ENCODE results near the gene SLC25A47. TPM values are rescaled to one million over a fixed set of nuclear protein-coding genes. Genes with fewer than 3 reads are reported as not detected.
A peak's percentile ranks its signal among the peaks of the same experiment; 100 is the strongest.
"Not testable (repeated sequence)": the region's sequence is repeated elsewhere in the genome, so short reads cannot be mapped to it uniquely, and the experiment has no call there.

The SLC25A47 gene
- total RNA-seq (2014; rRNA removed; shearing (Covaris generic)), result 0.29 TPM in 1 of 2 replicates, not detected in the other
- not detected in 2 replicates for polyA plus RNA-seq (2015; cell fraction: cytosol; rRNA removed)
- polyA plus RNA-seq (2015; cell fraction: nucleus; rRNA removed), result not detected in 2 replicates

DNA sequence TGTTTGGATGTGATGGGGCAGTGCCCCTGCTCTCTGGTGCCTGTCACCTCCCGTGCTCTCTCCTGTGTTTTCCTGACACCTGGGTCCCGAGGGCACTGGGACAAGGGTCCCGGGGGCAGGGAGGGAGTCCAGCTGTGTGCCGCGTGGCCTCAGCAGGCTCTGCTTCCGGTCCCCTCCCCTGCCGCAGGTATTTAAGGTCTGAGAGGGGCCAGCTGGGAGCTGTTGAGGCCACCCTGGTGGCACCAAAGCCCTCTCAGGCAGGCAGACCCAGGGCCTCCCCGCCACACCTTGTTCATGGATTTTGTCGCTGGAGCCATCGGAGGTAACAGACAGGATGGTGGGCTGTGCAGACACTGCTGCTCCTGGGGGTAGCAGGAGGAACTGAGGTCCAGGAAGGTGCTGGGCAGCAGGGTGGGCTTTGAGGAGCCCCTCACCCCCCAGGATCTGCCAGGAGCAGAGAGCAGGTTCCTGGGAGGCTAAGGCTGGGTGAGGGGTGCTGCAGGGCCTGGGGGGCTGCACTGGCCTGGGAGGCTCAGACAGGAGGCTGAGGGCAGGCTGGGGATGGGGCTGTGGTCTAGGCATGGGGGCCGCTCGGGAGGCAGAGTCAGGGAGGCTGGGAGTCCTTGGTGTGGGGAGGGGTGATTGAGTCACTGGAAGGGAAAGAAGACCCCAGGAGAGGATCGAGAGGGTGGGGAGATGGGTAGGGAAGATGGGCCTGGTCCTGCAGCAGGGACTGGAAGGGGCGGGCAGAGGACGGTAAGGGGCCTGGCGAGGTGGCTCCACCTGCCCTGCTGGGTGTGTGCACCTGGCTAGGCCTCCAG, at the start of gene SLC25A47:
Gene SLC25A47 (plus strand): TSS at position 219 of the 821 bp plus-strand sequence. CDS start 76 bp downstream, at position 295.
- in situ Hi-C loops (cut with HindIII; ENCODE audit: low pct_unique_long_range_greater_than_20kb, low sequenced_read_pairs), result no loop called here
- DNase-seq (ENCODE audit: low read depth, low spot score), result no peak

DNA sequence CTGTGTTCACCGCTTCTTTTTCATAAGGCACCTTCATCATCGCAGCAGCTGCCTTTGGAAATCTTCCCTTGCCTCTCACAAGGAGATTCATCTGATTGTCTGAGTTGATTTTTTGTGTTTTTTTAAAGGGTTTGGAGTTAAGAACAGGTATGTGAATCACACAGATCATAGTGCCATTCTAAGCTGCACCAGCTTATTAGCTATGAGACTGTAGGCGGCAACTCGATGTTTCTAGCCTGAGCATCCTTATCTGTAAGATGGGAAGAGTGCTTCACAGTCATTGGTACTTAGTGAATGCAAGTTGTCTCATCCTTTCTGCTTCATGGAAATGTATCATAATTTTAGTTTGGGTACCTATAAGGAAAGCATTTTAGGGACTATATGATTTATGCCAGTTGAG, 48.9 kb upstream of the SLC25A47 start:
- in situ Hi-C loops (cut with HindIII; ENCODE audit: low pct_unique_long_range_greater_than_20kb, low sequenced_read_pairs), result no loop called here
- no peak for DNase-seq (ENCODE audit: low read depth, low spot score)

GRCh38 chr14:100275214-100275613, 47.9 kb upstream of the SLC25A47 start:
- DNase-seq (ENCODE audit: low read depth, low spot score), result no peak
- in situ Hi-C loops (cut with HindIII; ENCODE audit: low pct_unique_long_range_greater_than_20kb, low sequenced_read_pairs), result no loop called here

DNA sequence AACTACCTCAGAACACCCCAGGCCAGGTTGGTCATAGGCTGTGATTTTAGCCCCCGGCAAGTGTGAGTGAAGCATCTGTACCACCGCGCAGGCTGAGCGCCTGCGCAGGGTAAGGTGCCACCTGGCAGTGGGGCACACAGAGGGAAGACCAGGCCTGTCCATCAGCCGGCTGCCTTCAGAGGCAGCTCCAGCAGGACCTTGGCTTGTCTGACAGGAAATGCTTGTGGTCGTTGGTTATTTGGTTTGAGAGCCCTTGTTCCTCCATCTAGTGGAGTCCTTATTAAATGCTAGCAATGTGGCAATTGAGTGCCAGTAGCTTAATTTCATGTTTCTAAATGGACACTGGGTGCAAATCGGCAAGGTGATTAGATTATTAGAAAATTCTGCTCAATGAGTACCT, 44.4 kb upstream of the SLC25A47 start:
- in situ Hi-C loops (cut with HindIII; ENCODE audit: low pct_unique_long_range_greater_than_20kb, low sequenced_read_pairs), result no loop called here
- peak; percentile 72 for DNase-seq (ENCODE audit: low read depth, low spot score)

DNA sequence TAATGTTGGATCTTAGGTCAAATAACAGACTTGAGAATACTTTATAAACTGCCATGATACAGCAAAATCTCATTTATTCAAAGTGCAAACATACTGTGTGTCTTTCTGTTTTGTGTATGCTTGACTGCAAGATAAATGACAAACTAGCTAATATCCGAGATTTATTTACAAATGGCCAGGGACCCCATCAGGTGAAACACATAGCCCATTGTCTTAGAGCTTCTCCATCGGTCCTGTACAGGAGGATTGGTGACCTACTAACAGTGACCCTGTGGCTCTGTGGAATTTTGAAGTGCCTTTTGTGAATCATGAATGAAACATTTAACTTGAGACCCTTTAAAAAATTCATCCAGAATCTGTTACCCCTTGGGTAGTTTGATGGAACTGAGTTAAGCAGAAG, 44.0 kb upstream of the SLC25A47 start:
- in situ Hi-C loops (cut with HindIII; ENCODE audit: low pct_unique_long_range_greater_than_20kb, low sequenced_read_pairs), result no loop called here
- no peak for DNase-seq (ENCODE audit: low read depth, low spot score)

DNA sequence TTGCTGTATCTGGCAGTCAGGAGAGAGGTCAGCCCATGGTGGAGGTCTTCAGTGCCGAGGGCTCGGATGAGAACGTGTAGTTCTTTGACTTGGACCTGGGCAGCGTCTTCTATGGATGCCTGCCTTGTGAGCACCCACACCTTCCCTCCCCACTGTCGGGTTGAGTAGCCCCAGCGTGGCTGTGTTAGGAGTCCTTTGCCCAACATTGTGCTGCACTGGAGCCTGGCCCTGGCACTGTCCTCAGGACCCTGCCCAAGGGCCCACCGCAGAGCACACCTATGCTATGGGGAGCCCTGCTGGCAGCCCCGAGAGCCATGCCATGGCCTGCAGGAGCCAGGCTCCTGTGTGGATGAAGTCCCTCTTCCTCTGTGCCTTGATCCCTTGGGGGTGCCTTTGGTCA, 43.6 kb upstream of the SLC25A47 start:
- in situ Hi-C loops (cut with HindIII; ENCODE audit: low pct_unique_long_range_greater_than_20kb, low sequenced_read_pairs), result no loop called here

GRCh38 chr14:100281286-100282082, 41.7 kb upstream of the SLC25A47 start:
- in situ Hi-C loops (cut with HindIII; ENCODE audit: low pct_unique_long_range_greater_than_20kb, low sequenced_read_pairs), result no loop called here
- no peak for DNase-seq (ENCODE audit: low read depth, low spot score)

More for the DNA sequence above, 43.6 kb upstream of the SLC25A47 start:
- DNase-seq (ENCODE audit: low read depth, low spot score), result no peak

DNA sequence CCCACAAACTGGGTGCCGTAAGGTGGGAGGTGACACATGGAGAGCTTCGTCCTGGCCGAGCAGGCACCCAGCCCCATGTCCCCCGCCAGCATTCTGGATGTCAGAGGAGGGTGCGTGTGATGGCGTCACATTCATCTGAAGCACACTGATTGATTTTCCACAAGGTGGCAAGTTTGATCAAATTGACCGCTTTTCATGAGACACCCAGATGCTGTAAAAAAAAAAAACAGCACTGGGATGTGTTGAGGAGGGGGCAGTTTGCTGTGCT, 41.1 kb upstream of the SLC25A47 start:
- in situ Hi-C loops (cut with HindIII; ENCODE audit: low pct_unique_long_range_greater_than_20kb, low sequenced_read_pairs), result no loop called here
- no peak for DNase-seq (ENCODE audit: low read depth, low spot score)

GRCh38 chr14:100282766-100283419, 40.2 kb upstream of the SLC25A47 start:
- DNase-seq (ENCODE audit: low read depth, low spot score), result peak; percentile 47
- in situ Hi-C loops (cut with HindIII; ENCODE audit: low pct_unique_long_range_greater_than_20kb, low sequenced_read_pairs), result no loop called here

- in situ Hi-C loops (cut with HindIII; ENCODE audit: low pct_unique_long_range_greater_than_20kb, low sequenced_read_pairs); DNase-seq (ENCODE audit: low read depth, low spot score): not testable (repeated sequence)
These were observed 39.7 kb upstream of the SLC25A47 start for GRCh38 chr14:100283436-100283835.

DNA sequence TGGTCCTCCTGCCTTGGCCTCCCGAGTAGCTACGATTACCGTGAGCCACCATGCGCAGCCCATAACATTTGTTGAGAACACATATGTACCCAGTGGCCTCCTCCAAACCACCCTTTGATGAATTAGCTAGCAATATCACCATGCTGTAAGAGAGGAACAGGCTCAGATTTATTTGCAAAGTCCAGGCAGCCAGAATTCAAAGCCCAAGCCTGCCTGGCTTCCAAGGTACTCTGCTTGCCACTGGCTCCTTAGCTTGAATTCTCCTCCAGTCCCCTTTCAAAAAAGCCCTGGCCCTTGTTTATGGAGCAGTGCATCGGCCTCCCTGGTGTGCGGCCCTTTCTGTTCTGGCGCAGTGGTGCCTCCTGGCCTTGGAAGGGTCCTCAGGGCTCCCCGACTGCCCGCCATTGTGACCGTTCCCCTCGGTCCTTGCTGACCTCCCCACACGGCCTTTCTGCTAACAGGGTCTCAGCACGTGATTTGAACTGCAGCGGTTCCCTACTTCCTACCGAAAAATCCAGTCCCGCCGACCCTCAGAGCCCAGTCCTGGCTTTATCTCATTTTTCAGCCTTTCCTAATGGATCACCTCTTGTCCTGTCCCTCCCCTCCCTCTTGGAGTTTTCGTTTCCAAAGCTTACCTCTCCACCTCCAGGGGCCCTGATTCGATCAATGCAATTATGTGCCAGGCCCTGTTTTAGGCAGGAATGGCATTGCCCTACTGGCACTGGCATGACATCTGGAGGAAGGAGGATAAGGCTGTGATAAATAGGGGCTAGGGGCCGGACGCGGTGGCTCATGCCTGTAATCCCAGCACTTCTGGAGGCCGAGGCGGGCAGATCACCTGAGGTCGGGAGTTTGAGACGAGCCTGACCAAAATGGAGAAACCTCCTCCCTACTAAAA, 38.9 kb upstream of the SLC25A47 start:
- in situ Hi-C loops (cut with HindIII; ENCODE audit: low pct_unique_long_range_greater_than_20kb, low sequenced_read_pairs), result no loop called here

DNA sequence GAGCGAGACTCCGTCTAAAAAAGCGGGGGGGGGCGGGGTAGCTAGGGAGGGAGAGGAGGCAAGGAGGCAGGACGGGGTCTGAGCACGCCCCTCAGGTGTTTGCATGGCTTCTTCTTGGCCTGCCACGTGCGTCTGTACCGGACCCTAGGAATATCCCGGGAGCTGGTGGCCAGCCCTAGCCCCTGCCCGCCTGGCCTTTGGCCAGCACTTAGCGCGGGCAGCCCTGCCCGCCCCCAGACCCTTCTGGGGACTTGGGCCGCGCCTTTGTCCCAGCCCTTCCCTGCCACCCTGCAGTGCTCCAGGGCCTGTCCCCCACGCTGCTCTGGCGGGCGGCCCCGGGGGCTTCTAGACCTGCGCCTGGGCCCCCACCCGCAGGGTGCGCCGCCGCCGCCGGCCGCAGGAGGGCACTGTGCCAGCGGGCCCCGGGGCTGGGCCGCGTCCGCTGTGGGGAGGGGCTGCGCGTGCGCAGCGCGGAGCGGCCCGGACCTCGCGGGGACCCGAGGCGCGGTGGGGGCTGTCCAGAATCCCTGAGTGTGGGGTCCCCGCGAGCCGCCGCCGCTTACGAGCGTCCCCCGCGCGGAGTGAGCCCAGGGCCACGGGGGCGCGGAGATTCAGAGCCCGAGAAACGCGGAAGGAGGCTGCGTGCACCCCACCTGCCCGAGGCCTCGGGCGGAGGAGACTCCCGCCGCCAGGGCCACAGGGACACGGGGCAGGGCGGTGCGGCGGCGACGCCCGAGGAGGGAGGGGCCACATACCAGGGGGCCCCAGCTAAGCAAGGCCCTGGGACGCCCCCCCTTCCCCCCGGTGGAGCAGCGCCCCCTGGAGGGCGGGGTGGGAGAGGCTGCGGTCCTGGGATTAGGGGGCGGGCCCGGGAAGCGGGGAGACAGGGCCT, 37.9 kb upstream of the SLC25A47 start:
- DNase-seq (ENCODE audit: low read depth, low spot score), result peak; percentile 52

More for the DNA sequence above, 38.9 kb upstream of the SLC25A47 start:
- no peak for DNase-seq (ENCODE audit: low read depth, low spot score)

DNA sequence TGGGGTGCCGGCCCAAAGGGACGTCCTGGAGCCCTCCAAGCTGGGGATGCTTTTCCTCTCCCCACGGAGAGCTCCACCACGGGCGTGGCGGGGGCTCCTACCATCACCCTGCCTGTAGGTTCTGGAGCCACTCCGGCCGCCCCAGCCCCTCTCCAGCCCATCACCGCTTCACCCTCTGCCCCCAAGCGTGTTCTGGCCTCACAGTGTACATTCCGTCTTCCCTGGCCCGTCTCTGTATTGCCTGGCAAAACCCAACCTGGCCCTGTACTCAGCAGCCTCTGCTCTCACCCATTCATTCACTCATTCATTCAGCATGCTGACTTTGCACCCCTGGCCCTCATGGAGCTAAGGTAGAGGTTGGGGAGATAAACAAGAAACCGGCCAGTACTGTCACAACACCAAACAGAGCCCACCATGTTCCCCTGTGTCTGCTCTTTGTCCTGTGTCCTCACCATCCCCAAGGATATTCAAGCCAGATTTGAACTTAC, 37.2 kb upstream of the SLC25A47 start:
- DNase-seq (ENCODE audit: low read depth, low spot score), result no peak
- in situ Hi-C loops (cut with HindIII; ENCODE audit: low pct_unique_long_range_greater_than_20kb, low sequenced_read_pairs), result no loop called here

More for the DNA sequence above, 37.9 kb upstream of the SLC25A47 start:
- in situ Hi-C loops (cut with HindIII; ENCODE audit: low pct_unique_long_range_greater_than_20kb, low sequenced_read_pairs), result no loop called here

DNA sequence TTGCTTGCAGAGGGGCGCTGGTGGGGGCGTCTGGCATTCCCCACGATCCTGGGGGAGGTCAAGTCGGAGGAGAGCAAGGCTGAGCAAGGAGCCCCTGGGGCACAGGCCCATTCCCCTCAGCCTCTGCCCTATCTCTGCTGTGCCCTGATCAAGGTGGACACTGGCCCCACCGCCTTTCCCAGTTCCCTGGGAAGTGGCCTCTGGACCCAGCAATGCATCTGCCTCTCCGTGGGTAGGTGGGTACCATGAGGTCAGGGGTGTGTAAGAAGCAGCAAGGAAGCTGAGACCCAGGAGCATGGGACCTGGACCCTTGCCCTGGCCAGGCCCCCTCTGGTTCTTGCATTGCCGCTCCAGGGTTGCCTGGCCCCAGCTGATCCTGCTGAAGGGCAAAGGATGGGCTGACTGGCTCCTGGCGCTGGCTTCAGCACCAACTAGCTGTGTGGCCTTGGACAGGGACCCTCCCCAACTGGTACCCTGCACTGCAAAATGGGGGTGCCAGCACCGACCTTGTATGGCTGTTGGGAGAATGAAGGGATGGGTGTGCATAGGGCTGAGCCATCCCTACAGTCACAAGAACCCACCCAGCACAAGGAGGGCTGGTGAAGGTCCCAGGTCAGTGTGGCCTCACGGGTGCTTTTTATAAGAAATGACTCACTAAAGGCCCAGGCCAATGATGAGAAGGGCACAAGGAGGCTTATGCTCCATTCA, 36.5 kb upstream of the SLC25A47 start:
- in situ Hi-C loops (cut with HindIII; ENCODE audit: low pct_unique_long_range_greater_than_20kb, low sequenced_read_pairs), result no loop called here
- no peak for DNase-seq (ENCODE audit: low read depth, low spot score)

DNA sequence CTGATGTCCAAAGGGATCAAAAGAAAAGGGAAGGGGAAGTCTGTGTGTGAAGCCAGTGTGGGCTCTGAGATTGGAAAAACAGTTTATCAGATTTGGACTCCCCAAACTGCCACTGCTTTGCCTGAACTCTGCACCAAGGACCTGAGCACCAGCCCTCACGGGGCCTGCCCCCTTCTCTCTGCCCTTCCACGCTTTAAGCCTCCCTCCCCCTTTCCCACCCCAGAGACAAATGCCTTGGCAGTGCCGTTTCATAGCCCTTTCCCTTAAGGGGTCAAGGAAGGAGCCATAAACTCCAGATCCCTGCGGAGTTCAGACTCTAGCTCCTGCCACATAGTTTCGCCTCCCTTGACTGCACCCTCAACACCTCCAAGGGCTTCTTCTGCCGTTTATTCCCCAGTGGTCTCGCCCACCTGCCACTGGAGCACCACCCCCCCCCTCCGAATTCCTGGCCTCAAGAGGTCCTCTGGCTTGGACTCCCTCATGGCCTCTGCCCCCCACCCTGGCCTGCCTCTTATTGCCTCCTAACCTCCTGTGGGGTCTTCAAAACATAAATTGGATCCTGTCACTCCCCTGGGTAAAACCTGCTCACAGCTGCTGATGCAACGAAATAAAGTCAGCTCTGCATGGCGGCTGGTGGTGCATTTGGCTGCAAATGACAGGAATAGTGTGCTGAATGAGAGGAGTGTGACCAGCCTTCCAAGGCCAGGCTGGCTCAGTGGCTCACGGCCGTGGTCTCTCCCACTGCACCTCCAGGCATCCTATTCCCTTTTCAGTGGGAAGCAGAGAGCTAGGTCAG, 35.7 kb upstream of the SLC25A47 start:
- no peak for DNase-seq (ENCODE audit: low read depth, low spot score)
- in situ Hi-C loops (cut with HindIII; ENCODE audit: low pct_unique_long_range_greater_than_20kb, low sequenced_read_pairs), result no loop called here
